Left colon (tissue), 2 donors: Measurements from ENCODE around the gene ALKBH4. TPM values are rescaled to one million over a fixed set of nuclear protein-coding genes. Genes with fewer than 3 reads are reported as not detected.
"Not testable (repeated sequence)": the region's sequence is repeated elsewhere in the genome, so short reads cannot be mapped to it uniquely, and the experiment has no call there.

Experiments
- ATAC-seq: fragments of 200-7000 bp; cut with Tn5 transposase; one replicate; pipeline ENCODE4 v1.9.1; 2020; ENCODE audit warnings: mild to moderate bottlenecking, moderate library complexity
- DNase-seq, 2 donors: peaks; one replicate each; pipeline ENCODE4 v3.0.0-alpha.2; 2020
- intact Hi-C, 2 donors: fragments of 100-400 bp; cut with DNase I in 1 of 2; cut with micrococcal nuclease in 1 of 2; formaldehyde crosslinking; loops; one replicate each; pipeline versions ENCODE4 v1.11.2 to v1.14.0; 2022; cut with DNase I, micrococcal nuclease
- long read RNA-seq: library from polyadenylated mRNA; unstranded; transcript quantifications from one replicate; pipeline ENCODE4 v2.0.0, GENCODE V29; 2021
- total RNA-seq, 2 donors: library from RNA; stranded (reverse); fragmentation: NEBNext Ultra II Directional; extraction: Animal tissue kit (Norgen Biotek cat#: 25700); gene quantifications; one replicate each; pipeline ENCODE4 v1.2.1, GENCODE V29; 2021
- donor health status: DM: no; HTN: no; CAD: no.
- donor health status: DM: yes; HTN: yes; CAD: no.

The ALKBH4 gene, protein sequence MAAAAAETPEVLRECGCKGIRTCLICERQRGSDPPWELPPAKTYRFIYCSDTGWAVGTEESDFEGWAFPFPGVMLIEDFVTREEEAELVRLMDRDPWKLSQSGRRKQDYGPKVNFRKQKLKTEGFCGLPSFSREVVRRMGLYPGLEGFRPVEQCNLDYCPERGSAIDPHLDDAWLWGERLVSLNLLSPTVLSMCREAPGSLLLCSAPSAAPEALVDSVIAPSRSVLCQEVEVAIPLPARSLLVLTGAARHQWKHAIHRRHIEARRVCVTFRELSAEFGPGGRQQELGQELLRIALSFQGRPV
- 1 to 10 TPM; 9.5 to 9.9 TPM for total RNA-seq
- long read RNA-seq, transcript ALKBH4-201 (3 exons, 2,105 nt): major isoform, 24 of 34 reads
- long read RNA-seq, partial matches to known transcripts: 2 of 34 reads
- long read RNA-seq, other reads (novel, unspliced or antisense): 4 of 34 reads

DNA sequence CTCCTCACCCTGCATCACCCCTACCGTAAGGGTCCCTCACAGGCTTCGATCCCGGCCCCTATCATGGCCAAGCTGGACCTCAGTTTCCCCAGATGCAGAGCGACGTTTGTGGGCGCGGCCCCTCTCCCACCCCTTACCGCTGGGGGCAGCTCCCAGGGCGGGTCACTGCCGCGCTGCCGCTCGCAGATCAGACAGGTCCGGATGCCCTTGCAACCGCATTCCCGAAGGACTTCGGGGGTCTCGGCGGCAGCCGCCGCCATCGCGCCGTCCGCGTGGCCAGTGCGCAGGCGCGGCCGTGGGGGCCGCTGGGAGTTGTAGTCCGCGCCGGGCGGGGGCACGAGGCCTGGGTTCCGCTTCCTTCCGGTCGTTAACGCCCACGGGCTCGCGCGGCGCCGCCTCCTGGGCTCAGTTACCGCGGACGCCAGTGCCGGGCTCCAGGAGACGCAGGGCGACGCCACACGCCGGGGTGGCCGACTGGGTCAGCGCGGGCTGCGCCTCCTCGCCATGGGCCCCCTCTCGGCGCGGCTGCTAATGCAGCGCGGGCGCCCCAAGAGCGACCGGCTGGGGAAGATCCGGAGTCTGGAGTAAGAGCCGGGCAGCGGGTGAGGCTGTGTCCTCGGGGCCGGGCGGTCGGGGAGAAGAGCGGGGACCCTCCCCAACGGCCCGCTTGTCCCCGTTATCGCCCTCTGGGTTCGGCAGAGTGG, at the start of gene ALKBH4, which contains the start of gene LRWD1:
TSS of gene ALKBH4 (minus strand) at position 287 of the 704 bp plus-strand sequence. CDS start at position 260, 27 bp downstream.
TSS of gene LRWD1 (plus strand) at position 408 of the 704 bp plus-strand sequence. CDS start at position 505, 97 bp downstream.
- peak; percentile 92 to 97 for DNase-seq
- intact Hi-C loops: no loop called here
- ATAC-seq: peak; percentile 96

DNA sequence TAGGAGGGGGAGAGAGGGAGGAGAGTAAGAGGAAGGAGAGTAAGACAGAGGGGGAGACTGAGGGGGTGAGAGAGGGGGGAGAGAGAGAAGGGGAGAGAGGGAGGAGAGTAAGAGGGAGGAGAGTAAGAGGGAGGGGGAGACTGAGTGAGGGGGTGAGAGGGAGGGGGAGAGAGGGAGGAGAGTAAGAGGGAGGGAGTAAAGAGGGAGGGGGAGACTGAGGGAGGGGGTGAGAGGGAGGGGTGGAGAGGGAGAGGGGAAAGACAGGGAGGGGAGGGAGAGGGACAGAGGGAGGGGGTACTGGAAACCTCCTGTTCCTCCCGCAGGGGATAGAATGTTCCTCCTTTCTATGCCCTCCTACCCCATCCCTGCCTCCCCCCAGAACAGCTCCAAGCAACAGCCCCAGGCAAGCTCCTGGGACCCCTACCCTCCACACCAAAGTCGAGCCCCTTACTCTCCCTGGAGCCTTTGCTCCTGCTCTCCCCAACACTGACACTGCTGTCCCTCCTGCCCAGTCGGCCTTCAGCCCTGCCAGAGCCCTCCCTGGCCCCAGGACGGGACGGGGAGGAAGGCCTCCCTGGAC, 48.1 kb upstream of the ALKBH4 start:
- peak; percentile 12 to 26 for DNase-seq
- intact Hi-C loops, ATAC-seq: not testable (repeated sequence)

DNA sequence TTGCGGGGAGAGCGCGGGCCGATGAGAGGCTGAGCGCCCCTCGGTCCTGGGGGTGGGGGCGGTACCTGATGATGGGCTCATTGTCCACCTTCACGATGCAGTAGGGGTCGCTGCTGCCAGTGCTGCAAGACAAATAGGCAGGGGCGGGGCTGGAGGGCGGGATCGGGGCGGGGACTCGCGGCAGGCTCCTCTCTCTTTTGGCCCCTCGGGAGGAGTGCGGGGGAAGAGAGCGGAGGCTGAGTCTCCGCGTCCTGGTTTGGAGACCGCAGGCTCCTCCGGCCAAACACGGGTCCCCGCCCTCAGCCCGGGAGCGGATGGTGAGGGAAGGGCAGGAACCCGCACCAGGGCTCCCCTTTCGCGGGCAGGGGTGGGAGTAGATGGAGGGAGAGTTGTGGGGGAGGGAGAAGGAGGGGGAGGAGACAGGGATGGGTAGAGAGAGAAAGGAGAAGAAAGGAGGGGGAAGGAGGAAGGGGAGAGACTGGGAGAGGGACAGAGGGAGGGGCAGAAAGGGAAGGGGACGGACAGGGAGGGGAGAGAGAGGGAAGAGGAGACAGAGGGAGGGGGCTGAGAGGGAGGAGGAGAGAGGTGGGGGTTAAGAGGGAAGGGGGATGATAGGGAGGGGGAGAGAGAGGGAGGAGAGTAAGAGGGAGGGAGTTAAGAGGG, 47.3 kb upstream of the ALKBH4 start:
- intact Hi-C loops, DNase-seq: not testable (repeated sequence)

DNA sequence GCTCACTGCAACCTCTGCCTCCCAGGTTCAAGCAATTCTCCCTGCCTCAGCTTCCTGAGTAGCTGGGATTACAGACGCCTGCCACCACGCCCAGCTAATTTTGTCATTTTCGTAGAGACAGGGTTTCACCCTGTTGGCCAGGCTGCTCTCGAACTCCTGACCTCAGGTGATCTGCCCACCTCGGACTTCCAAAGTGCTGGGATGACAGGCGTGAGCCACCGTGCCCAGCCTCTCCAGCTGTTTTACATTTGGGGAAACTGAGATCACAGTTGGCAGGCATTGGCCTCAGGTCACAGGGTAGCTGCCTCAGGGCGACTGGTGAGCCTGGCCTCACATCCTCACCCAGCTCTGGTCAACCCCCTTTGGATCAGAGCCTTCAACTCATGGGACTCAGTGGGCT, 45.9 kb upstream of the ALKBH4 start:
- DNase-seq, ATAC-seq, intact Hi-C loops: not testable (repeated sequence)

More for the DNA sequence above, 47.3 kb upstream of the ALKBH4 start:
- peak; percentile 56 for ATAC-seq

DNA sequence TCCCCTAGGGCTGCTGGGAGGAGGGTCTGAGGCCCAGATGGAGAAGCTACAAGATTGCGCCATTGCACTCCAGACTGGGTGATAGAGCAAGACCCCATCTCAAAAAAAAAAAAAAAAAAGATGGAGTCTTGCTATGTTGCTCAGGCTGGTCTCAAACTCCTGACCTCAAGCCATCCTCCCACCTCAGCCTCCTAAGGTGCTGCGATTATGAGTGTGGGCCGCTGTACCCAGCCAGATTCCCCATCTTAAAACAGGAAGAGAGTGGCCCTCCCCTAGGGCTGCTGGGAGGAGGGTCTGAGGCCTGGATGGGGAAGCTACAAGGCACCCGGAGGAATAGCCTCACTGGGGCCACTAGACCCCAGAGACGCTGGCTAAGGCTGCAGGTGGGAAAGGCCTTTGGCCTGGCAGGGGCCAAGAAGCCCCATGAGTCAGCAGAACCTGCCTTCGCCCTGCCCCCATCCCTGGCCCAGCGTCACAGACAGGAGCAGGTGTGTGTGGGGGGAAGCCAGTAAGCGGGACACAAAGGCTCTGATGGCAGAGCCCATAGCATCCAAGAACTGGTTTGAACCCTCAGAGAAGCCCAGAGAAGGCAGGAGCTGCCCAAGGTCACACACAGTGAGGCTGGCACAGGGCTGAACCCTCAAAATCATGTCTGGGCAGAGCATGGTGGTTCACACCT, 42.9 kb upstream of the ALKBH4 start:
- DNase-seq: not testable (repeated sequence)

DNA sequence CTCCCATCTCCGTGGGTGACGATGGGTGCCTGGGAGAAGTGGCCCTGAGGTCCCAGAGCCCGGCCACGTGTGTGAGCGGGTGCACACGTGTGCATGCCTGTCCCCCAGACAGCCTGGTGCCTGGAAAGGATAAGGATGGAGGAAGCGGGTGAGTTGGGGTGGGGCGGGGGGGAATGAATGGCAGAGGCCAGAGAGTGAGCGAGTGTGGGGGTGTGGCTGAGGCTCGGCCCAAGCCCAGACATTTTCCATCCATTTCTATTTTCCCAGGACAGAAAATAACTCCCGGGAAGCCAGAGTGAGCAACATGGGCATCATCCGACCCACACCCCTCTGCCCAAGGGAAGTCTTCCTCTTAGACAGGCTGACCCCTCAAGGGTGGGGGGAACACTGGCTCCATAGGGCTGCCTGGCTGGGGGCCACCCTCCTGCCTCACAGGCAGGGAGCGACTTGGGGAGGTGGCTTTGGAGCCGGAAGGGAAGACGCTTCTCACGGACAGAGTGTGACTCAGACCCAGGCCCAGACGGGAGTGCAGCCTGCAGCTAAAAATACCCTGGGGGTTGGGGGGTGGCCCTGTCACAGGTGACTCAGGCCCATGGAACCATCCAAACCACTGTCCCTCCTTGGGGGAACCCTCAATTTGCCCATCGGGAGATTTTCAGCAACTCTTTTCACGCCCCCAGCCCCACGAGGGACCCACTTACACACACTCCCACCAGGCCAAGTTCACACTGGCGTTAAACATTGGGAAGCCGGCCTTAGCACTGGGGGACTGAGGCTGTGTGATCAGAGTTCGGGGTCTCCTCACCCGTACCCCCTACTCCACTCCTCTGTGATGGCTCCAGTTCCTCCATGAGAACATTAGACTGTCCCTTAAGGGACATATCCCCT, 40.9 kb upstream of the ALKBH4 start:
- DNase-seq, intact Hi-C loops: not testable (repeated sequence)
- ATAC-seq: peak; percentile 18

More for the DNA sequence above, 42.9 kb upstream of the ALKBH4 start:
- ATAC-seq, intact Hi-C loops: not testable (repeated sequence)

DNA sequence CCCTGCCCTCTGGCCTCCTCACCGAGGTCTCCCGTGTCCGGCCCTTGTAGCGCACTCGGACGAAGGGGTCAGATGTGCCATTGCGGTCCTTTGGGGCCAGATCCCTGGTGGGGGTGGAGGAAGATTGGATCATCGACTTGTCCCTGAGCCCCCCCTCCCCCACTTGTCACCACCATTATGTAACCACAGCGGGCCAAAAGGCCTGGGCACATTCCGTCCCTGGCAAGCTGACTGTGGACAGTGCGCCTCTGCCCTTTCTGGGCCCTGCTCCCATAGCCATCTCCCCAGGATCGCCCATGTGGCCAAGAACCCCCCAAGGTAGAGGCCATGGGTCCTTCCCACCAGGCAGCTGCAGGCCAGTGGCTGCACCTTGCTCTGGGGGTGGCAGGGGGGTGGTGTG, 38.5 kb upstream of the ALKBH4 start:
- DNase-seq, intact Hi-C loops, ATAC-seq: not testable (repeated sequence)

DNA sequence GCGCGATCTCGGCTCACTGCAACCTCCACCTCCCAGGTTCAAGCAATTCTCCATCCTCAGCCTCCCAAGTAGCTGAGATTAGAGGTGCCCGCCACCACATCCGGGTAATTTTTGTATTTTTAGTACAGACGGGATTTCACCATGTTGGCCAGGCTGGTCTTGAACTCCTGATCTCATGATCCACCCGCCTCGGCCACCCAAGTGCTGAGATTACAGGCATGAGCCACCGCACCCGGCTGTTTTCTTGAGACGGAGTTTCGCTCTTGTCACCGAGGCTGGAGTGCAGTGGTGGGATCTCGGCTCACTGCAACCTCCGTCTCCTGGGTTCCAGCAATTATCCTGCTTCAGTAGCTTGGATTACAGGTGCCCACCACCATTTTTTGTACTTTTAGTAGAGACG, 33.7 kb upstream of the ALKBH4 start:
- ATAC-seq, intact Hi-C loops, DNase-seq: not testable (repeated sequence)

DNA sequence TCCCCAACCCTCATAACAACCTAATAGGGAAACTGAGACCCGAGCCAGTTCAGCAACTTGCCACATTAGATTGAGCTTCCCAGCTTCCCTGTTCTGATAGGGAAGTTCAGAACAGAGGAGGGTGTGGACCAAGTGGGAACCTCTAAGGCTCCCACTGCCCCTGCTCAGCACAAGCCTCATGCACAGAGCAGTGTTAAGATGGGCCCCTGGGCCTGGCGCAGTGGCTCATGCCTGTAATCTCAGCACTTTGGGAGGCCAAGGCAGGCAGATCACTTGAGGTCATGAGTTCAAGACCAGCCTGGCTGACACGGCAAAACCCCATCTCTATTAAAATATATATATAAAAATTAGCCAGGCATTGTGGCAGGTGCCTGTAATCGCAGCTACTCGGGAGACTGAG, 32.6 kb upstream of the ALKBH4 start:
- ATAC-seq, intact Hi-C loops, DNase-seq: not testable (repeated sequence)

DNA sequence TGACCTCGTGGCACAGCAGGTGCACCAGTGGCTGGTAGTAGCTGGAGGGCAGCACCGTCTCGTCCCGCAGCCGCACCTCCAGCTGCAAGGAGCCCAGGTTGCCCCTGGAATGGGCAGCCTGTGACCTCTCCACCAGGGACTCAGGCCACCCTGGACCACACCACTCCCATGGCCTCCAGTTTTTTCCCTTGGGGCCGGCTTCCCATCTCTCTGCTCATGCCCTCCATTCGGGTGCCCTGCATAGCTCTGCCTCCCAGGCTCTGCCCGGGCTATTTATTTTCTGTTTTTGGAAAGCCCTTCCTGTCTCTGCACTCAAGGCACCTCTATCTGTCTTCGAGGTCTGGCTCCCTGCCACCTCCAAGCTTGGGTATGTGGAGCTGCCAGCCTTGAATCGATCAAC, 32.2 kb upstream of the ALKBH4 start:
- DNase-seq, intact Hi-C loops, ATAC-seq: not testable (repeated sequence)

DNA sequence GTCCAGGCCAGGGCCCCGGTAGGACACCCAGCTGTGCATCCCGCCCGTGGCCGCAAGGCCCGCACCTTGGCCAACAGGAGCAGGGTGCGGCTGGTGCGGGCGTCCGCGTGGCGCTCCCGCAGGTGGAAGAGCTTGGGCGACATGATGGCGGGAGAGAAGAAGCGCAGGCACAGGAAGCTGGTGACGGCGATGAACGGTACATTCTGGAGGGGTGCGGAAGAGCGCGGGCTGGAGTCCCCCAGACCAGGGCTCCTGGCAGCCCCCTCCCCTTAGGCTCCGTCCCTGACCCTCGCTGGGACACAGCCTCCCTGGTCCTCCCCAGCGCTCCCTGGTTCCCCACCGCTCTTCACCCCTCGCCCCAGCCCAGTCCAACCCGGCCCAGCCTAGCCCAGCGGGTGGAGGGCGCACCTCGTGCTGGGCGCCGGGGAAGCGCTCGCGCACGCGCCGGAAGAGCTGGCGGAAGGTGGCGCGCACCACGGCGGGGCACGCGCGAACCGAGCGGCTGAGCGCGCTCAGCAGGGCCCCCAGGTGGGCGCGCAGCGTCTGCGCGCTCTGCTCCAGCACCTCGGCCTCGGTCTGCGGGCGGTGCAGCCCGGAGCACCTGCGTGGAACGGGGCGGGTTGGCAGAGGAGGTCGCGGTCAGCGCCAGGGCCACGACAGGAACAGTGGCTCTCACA, 29.9 kb upstream of the ALKBH4 start:
- peak; percentile 35 for ATAC-seq
- intact Hi-C loops, DNase-seq: not testable (repeated sequence)

DNA sequence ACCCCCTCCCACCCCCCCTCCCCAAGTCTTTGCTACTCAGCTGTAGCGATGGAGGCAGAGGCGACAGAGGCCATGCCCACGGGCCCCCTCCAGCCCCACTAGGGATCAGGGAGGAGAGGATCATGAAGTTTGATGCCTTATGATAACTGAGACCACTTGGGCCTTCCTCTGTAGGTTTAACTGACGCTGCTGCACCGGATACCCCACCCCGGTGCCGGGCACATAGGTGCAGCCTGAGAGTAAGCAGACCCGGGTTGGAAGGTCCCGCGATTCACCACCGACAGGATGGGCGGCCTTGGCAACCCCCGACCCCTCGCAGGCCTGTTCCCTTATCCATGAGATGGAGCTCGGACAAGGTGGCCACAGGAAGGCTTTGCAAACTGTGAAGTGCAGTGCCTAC, 29.4 kb upstream of the ALKBH4 start:
- intact Hi-C loops, ATAC-seq: not testable (repeated sequence)
- DNase-seq: peak in 1 of 2 donors; percentile 32

DNA sequence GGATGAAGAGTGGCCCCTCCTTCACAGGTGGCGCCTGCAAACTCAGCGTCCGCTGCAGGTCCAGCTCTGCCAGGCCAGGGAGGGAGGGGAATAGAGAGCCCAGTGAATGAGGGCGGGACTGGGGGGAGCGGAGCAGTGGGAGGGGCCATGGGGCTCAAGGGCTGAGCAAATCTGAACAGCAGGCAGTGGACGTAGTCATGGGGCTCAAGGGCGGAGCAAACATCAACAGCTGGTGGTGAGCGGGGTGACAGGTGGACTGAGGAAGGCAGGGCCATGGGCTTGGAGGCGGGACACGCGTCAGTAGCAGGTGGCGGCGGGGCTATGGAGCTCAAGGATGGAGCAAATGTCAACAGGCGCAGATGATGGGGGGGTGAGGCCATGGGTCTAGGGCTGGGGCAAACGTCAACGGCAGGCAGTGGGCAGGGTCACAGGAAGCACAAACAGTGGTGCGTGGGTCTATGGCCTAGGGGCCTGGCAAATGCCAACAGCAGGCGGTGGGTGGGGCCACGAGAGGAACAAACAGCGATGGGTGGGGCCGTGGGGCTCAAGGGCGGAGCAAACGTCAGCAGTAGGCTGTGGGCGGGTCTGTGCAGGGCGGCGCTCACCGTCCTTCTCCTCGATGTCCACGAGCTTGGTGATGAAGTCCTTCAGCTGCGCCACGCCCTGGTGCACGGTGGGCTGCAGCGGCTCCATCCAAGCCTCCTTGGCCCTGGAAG, 28.7 kb upstream of the ALKBH4 start:
- intact Hi-C loops, DNase-seq: not testable (repeated sequence)
- peak; percentile 66 for ATAC-seq

DNA sequence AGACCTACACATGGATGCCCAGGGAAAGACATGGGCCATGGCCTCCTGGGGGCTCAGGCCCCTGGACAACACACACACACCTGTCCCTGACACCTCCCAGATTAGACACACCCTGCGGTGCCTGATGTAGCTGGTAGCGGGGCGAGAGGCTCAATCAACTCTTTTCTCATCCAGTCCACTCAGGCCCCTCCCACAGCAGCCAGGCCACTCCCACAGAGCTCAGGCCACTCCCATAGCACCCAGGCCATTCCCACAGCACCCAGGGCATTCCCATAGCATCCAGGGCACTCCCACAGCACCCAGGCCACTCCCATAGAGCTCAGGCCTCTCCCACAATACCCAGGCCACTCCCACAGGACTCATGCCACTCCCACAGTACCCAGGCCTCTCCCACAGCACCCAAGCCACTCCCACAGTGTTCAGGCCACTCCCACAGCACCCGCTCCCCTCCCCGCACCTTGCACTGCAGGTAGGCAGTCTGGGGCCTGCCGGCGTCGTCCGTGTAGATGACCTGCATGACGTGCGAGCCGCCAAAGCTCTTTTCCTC, 25.9 kb upstream of the ALKBH4 start:
- intact Hi-C loops: not testable (repeated sequence)
- DNase-seq (peak; percentile 81 to 93), ATAC-seq (peak; percentile 79)

DNA sequence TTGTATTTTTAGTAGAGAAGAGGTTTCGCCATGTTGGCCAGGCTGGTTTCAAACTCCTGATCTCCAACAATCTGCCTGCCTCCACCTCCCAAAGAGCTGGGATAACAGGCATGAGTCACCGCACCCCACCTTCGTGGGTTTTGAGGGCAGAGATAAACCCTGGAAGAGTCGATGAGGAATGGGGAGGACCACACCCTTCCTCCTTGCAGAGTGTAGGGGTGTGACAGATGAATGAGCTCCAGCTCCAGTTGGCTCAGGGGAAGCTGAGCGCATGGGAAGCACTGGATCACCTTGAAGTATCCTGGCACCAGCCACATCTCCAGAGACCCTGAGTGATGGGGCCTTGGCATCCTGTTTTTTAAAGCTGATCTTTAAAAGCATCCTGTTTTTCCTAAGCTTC, 19.7 kb upstream of the ALKBH4 start:
- DNase-seq, ATAC-seq, intact Hi-C loops: not testable (repeated sequence)

DNA sequence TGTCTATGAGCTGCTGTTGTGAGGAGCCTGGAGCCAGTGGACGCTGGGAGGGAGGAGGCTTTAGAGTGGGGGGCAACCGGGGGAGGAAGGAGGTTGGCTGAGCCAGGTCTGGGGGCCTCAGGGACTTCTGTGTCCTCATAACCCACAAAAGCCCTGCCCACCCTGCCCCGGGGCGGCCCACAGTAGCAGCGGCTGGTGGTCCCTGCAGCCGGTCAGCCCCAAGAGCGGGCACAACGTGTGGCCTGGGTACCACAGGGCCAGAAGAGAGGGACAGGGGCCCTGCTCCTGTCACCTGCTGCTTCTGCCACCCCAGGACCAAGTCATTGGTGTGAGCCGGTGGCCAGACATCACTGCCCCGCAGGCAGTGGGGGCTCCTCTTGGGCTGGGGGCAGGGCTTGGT, 17.3 kb upstream of the ALKBH4 start:
- intact Hi-C loops, ATAC-seq, DNase-seq: not testable (repeated sequence)
